NCI-H1105 treated with DMSO at 0.1 percent for 48 hours (cell line): ENCODE measurements around the gene PPT1.
"Not testable (repeated sequence)": the region's sequence is repeated elsewhere in the genome, so short reads cannot be mapped to it uniquely, and the experiment has no call there.

Experiments used
- DNase-seq: peaks from one replicate; lab custom pipeline; 2025; lab: John Stamatoyannopoulos, UW

Gene PPT1

GRCh38 chr1:40057310-40058030 is 39.6 kb downstream of the PPT1 start:
- DNase-seq: no peak

GRCh38 chr1:40056519-40057309 is 40.3 kb downstream of the PPT1 start:
- DNase-seq: no peak

- DNase-seq: no peak
Observed at GRCh38 chr1:40053138-40053887, 43.7 kb downstream of the PPT1 start.

- no peak for DNase-seq
Observed at GRCh38 chr1:40050863-40051262, 46.2 kb downstream of the PPT1 start.

GRCh38 chr1:40049725-40050124 is 47.3 kb downstream of the PPT1 start:
- no peak for DNase-seq

GRCh38 chr1:40047769-40048168 is 49.3 kb downstream of the PPT1 start:
- no peak for DNase-seq

GRCh38 chr1:40047276-40047675 is 49.8 kb downstream of the PPT1 start:
- DNase-seq: no peak

GRCh38 chr1:40045766-40046165 is 51.3 kb downstream of the PPT1 start:
- no peak for DNase-seq

- DNase-seq: no peak
Observed at GRCh38 chr1:40045182-40045581, 51.9 kb downstream of the PPT1 start.

GRCh38 chr1:40044110-40044509 is 52.9 kb downstream of the PPT1 start:
- no peak for DNase-seq

GRCh38 chr1:40042341-40042740 is 54.7 kb downstream of the PPT1 start:
- no peak for DNase-seq

- DNase-seq: no peak
Observed at GRCh38 chr1:40041466-40041838, 55.6 kb downstream of the PPT1 start.

- DNase-seq: peak; percentile 97
Observed at GRCh38 chr1:40040511-40041465, 56.3 kb downstream of the PPT1 start, which contains the start of gene CAP1. CAP1 (plus strand) TSS chr1:40040729; CDS start chr1:40059347, 18,618 bp downstream.

GRCh38 chr1:40039757-40040510 is 57.1 kb downstream of the PPT1 start:
- peak; percentile 80 for DNase-seq

GRCh38 chr1:40039245-40039756 is 57.8 kb downstream of the PPT1 start:
- DNase-seq: peak; percentile 80

- no peak for DNase-seq
Observed at GRCh38 chr1:40038697-40039096, 58.4 kb downstream of the PPT1 start.

- not testable (repeated sequence) for DNase-seq
Observed at GRCh38 chr1:40037254-40037653, 59.8 kb downstream of the PPT1 start.

- DNase-seq: no peak
Observed at GRCh38 chr1:40036574-40036973, 60.5 kb downstream of the PPT1 start.

- DNase-seq: no peak
Observed at GRCh38 chr1:40034869-40035268, 62.2 kb downstream of the PPT1 start.

- peak; percentile 56 for DNase-seq
Observed at GRCh38 chr1:40032240-40032891, 64.7 kb downstream of the PPT1 start.
